AG09309 (cell line): ENCODE measurements around the gene MRPS35.

ENCODE experiments used
- DNase-seq: peaks from one replicate; pipeline ENCODE4 v3.0.0-alpha.2; 2010; ENCODE audit warnings: low read depth
- H3K4me3 ChIP-seq: 2 replicates; pipeline ENCODE4 v1.5.1; 2011; ENCODE audit warnings: mild to moderate bottlenecking, low read depth, low read length, moderate library complexity; ENCODE audit not compliant: control insufficient read depth
- TF ChIP-seq, protein P1 (sequence below): IDR thresholded peaks from 2 replicates; pipeline ENCODE4 v1.5.1; 2011; ENCODE audit warnings: mild to moderate bottlenecking, low read depth, low read length, inconsistent platforms; ENCODE audit not compliant: insufficient read depth, control insufficient read depth; ENCODE audit errors: missing control alignments

MRPS35 gene

DNA sequence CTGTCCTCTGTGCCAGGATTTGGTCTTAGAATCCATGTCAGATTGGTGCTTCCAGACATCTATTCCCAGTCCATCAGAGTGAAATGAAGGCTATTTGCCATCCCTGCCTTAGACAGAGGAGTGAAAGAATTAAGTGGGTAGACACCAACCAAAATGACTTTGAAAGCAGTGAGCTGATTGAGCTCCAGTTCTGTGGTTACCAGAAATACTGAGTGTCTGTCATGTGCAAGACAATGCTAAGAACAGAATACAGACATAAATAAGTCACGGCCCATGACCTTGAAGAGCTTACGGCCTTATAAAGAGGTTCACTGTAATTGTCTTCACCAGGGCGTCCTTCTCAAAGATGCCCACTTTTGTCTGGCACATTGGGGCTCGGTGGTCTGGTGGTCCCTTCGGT is 91.0 kb downstream of the MRPS35 start:
- DNase-seq, result no peak
- no peak overlapping the region for H3K4me3 ChIP-seq
- TF ChIP-seq, protein P1, sequence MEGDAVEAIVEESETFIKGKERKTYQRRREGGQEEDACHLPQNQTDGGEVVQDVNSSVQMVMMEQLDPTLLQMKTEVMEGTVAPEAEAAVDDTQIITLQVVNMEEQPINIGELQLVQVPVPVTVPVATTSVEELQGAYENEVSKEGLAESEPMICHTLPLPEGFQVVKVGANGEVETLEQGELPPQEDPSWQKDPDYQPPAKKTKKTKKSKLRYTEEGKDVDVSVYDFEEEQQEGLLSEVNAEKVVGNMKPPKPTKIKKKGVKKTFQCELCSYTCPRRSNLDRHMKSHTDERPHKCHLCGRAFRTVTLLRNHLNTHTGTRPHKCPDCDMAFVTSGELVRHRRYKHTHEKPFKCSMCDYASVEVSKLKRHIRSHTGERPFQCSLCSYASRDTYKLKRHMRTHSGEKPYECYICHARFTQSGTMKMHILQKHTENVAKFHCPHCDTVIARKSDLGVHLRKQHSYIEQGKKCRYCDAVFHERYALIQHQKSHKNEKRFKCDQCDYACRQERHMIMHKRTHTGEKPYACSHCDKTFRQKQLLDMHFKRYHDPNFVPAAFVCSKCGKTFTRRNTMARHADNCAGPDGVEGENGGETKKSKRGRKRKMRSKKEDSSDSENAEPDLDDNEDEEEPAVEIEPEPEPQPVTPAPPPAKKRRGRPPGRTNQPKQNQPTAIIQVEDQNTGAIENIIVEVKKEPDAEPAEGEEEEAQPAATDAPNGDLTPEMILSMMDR, result no peak

DNA sequence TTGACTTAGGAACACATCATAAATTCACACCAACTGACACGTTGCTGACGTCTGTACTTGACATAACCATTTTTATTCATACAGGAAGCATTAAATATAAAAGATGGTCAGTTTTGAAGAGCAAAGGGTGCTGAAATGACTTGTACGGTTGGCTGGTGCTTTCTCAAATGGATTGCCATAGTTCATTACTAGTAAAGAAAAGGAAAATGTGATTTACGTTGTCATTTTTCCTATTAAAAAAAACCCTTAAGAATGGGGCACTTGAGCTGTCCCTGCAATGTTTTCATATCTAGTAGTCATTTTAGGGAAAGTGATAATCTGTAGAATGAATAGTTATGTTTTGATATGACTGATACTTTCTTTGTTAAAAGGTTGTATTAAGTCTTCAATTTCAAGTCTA is 91.9 kb downstream of the MRPS35 start:
- DNase-seq, result no peak
- TF ChIP-seq, protein P1, result no peak
- H3K4me3 ChIP-seq, result no peak overlapping the region

- no peak for DNase-seq
- TF ChIP-seq, protein P1, result no peak
Observed at GRCh38 chr12:27802936-27803335, 92.3 kb downstream of the MRPS35 start.

DNA sequence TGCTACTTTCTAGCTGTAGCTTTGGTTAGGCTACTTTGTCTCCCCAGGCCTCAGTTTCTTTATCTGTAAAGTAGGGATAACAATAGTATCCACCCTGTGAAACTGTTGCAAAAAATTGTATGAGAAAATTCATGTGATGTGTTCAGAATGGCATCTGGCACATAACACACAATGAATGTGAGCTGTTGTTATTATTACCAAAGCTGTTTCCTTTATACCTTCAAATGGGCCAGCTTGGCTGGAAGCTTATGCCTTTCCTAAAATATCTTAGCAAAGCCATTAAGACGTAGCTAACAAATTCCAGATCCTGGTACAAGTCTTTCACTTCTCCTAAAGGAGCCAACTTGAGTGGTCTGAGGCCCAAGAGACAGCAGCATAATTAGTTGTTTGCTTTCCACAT is 94.6 kb downstream of the MRPS35 start:
- TF ChIP-seq, protein P1, result no peak
- H3K4me3 ChIP-seq, result no peak overlapping the region
- no peak for DNase-seq

More at GRCh38 chr12:27802936-27803335, 92.3 kb downstream of the MRPS35 start:
- H3K4me3 ChIP-seq, result no peak overlapping the region
